ENCODE measurements around the gene PCBP3. TPM values are rescaled to one million over a fixed set of nuclear protein-coding genes. Genes with fewer than 3 reads are reported as not detected.

Gene PCBP3
- total and polyA plus RNA-seq, 4 donors = 0.36 to 1.6 (median 0.42) TPM

- Histone ChIP-seq H3K27ac (ENCODE audit: low read depth in 1 of 2, low read length in 2 of 2) (no peak overlapping the region), H3K27me3 (ENCODE audit: control insufficient read depth in 4 of 4, insufficient read depth in 4 of 4, low read length in 3 of 4) (no peaks in the 10 kb centered on the region), H3K36me3 (ENCODE audit: control insufficient read depth in 4 of 4, insufficient read depth in 3 of 4, low read depth in 1 of 4, low read length in 3 of 4) (no peaks in the 10 kb centered on the region), H3K9ac (ENCODE audit: low read depth in 1 of 2, low read length in 2 of 2) (no peak overlapping the region), H3K9me3 (ENCODE audit: control insufficient read depth in 4 of 4, low read length in 3 of 4) (no peaks in the 10 kb centered on the region), H3K4me3 (ENCODE audit: low read depth in 1 of 3, low read length in 3 of 3) (no peak overlapping the region), H3K4me1 (ENCODE audit: control insufficient read depth in 4 of 4, insufficient read depth in 4 of 4, low read length in 3 of 4) (peaks cover 0 to 10% (median 6%) of the 10 kb centered on the region in 4 donors)
- no peak for DNase-seq (ENCODE audit: low spot score)
- no peak for TF ChIP-seq RAD21 (IDR thresholded peaks at IDR 0.05)
- no peak for TF ChIP-seq HNF4G (IDR thresholded peaks at IDR 0.05)
- TF ChIP-seq GABPA (IDR thresholded peaks at IDR 0.05 in 1 of 2, conservative IDR thresholded peaks at IDR 0.05 in 1 of 2) = no peak
- no peak for TF ChIP-seq TAF1 (conservative IDR thresholded peaks at IDR 0.05)
- TF ChIP-seq ATF3 (IDR thresholded peaks at IDR 0.05) = no peak
- no peak for TF ChIP-seq REST (IDR thresholded peaks at IDR 0.05)
- TF ChIP-seq FOXA2 (IDR thresholded peaks at IDR 0.05) = no peak
- WGBS = 83% methylated on average over 18 of the region's 18 CpGs
These were observed 211.8 kb downstream of the PCBP3 start for GRCh38 chr21:45855248-45855811.

GRCh38 chr21:45856442-45856841, 212.9 kb downstream of the PCBP3 start:
- DNase-seq (ENCODE audit: low spot score) = no peak
- H3K4me1 ChIP-seq (ENCODE audit: control insufficient read depth in 4 of 4, insufficient read depth in 4 of 4, low read length in 3 of 4) = peaks cover 0 to 10% (median 6%) of the 10 kb centered on the region in 4 donors

DNA sequence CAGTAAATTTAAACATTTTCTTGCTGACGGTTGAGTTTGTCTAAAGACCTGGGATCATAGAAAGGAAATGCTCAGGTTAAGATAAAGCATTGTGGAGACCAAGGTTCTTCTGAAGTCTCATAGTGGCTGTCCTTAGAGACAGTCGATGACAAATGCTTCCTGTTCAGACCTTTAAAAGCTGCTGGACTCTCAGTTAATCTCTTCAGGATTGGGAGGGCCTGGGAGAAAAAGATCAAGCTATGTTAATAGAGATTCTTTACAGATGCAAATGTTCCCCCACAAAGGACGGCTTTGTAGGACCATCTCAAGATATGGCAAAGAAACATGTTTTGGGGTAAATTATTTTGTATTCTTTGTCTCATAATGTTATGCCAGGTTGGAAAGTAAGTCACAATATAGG, 213.4 kb downstream of the PCBP3 start:
- TF ChIP-seq HNF4G (IDR thresholded peaks at IDR 0.05) (no peak), GABPA (IDR thresholded peaks at IDR 0.05 in 1 of 2, conservative IDR thresholded peaks at IDR 0.05 in 1 of 2) (no peak)
- TF ChIP-seq, protein P1, sequence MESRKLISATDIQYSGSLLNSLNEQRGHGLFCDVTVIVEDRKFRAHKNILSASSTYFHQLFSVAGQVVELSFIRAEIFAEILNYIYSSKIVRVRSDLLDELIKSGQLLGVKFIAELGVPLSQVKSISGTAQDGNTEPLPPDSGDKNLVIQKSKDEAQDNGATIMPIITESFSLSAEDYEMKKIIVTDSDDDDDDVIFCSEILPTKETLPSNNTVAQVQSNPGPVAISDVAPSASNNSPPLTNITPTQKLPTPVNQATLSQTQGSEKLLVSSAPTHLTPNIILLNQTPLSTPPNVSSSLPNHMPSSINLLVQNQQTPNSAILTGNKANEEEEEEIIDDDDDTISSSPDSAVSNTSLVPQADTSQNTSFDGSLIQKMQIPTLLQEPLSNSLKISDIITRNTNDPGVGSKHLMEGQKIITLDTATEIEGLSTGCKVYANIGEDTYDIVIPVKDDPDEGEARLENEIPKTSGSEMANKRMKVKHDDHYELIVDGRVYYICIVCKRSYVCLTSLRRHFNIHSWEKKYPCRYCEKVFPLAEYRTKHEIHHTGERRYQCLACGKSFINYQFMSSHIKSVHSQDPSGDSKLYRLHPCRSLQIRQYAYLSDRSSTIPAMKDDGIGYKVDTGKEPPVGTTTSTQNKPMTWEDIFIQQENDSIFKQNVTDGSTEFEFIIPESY (IDR thresholded peaks at IDR 0.05) = no peak
- no peak for DNase-seq (ENCODE audit: low spot score)
- no peak overlapping the region for H3K9ac ChIP-seq (ENCODE audit: low read depth in 1 of 2, low read length in 2 of 2)
- no peak overlapping the region for H3K4me3 ChIP-seq (ENCODE audit: low read depth in 1 of 3, low read length in 3 of 3)
- no peaks in the 10 kb centered on the region for H3K9me3 ChIP-seq (ENCODE audit: control insufficient read depth in 4 of 4, low read length in 3 of 4)
- no peaks in the 10 kb centered on the region for H3K36me3 ChIP-seq (ENCODE audit: control insufficient read depth in 4 of 4, insufficient read depth in 3 of 4, low read depth in 1 of 4, low read length in 3 of 4)
- H3K27me3 ChIP-seq (ENCODE audit: control insufficient read depth in 4 of 4, insufficient read depth in 4 of 4, low read length in 3 of 4) = no peaks in the 10 kb centered on the region
- no peak overlapping the region for H3K27ac ChIP-seq (ENCODE audit: low read depth in 1 of 2, low read length in 2 of 2)
- WGBS = 81% methylated on average over 3 of the region's 3 CpGs
- peaks cover 0 to 10% (median 6%) of the 10 kb centered on the region in 4 donors for H3K4me1 ChIP-seq (ENCODE audit: control insufficient read depth in 4 of 4, insufficient read depth in 4 of 4, low read length in 3 of 4)

More at GRCh38 chr21:45856442-45856841, 212.9 kb downstream of the PCBP3 start:
- WGBS = 91% methylated on average over 13 of the region's 13 CpGs
- Histone ChIP-seq H3K9ac (ENCODE audit: low read depth in 1 of 2, low read length in 2 of 2) (no peak overlapping the region), H3K36me3 (ENCODE audit: control insufficient read depth in 4 of 4, insufficient read depth in 3 of 4, low read depth in 1 of 4, low read length in 3 of 4) (no peaks in the 10 kb centered on the region), H3K9me3 (ENCODE audit: control insufficient read depth in 4 of 4, low read length in 3 of 4) (no peaks in the 10 kb centered on the region), H3K27me3 (ENCODE audit: control insufficient read depth in 4 of 4, insufficient read depth in 4 of 4, low read length in 3 of 4) (no peaks in the 10 kb centered on the region), H3K27ac (ENCODE audit: low read depth in 1 of 2, low read length in 2 of 2) (no peak overlapping the region), H3K4me3 (ENCODE audit: low read depth in 1 of 3, low read length in 3 of 3) (no peak overlapping the region)
- TF ChIP-seq EGR1 (IDR thresholded peaks at IDR 0.05; ENCODE audit: low read depth in 2 of 2) (no peak), RXRA (IDR thresholded peaks at IDR 0.05) (no peak), MAX (IDR thresholded peaks at IDR 0.05) (no peak)
